Ascending aorta (tissue), 2 donors: ENCODE results near the gene IQGAP3. TPM values are rescaled to one million over a fixed set of nuclear protein-coding genes. Genes with fewer than 3 reads are reported as not detected.

ENCODE experiments used
- DNase-seq, 2 donors: peaks; one replicate each; pipeline ENCODE4 v3.0.0-alpha.2; 2019; ENCODE audit warnings: low spot score in 2 of 2
- H3K27ac ChIP-seq, 2 donors: fragments of 200-600 bp; sonication (generic); one replicate each; pipeline ENCODE4 v1.5.1; 2016 to 2017; ENCODE audit warnings: mild to moderate bottlenecking in 1 of 2
- H3K27me3 ChIP-seq: fragments of 200-600 bp; sonication (generic); one replicate; pipeline ENCODE4 v1.5.1; 2017
- H3K36me3 ChIP-seq, 2 donors: fragments of 200-600 bp; sonication (generic); one replicate each; pipeline ENCODE4 v1.5.1; 2016
- H3K4me1 ChIP-seq, 2 donors: fragments of 200-600 bp; sonication (generic); one replicate each; pipeline ENCODE4 v1.5.1; 2016 to 2017; ENCODE audit warnings: mild to moderate bottlenecking in 1 of 2
- H3K4me3 ChIP-seq, 2 donors: fragments of 200-600 bp; sonication (generic); one replicate each; pipeline ENCODE4 v1.5.1; 2016 to 2017; ENCODE audit warnings: mild to moderate bottlenecking in 1 of 2
- H3K9me3 ChIP-seq, 2 donors: fragments of 200-600 bp; sonication (generic); one replicate each; pipeline ENCODE4 v1.5.1; 2016
- CTCF ChIP-seq, 3 experiments: fragments of 200-600 bp in 2 of 3; fragments of 450-650 bp in 1 of 3; sonication (generic) in 2 of 3; IDR thresholded peaks; one replicate each; pipeline ENCODE4 v1.5.1; 2016 to 2019; ENCODE audit warnings: antibody characterized with exemption in 3 of 3, mild to moderate bottlenecking in 1 of 3, moderate library complexity in 1 of 3
- intact Hi-C: fragments of 100-400 bp; cut with DNase I; formaldehyde crosslinking; loops from one replicate; pipeline ENCODE4 v1.15.1; 2023
- total RNA-seq: library from RNA; depleted of rRNA; stranded (reverse); fragments of >200 nt; gene quantifications from one replicate; pipeline ENCODE4 v1.1.0, GENCODE V29; 2016

Gene IQGAP3
- total RNA-seq, 1 donor from 2014 or later, result not detected

GRCh38 chr1:156560585-156561163 is 11.7 kb downstream of the IQGAP3 start:
- Histone ChIP-seq H3K4me3 (no peak overlapping the region), H3K4me1 (no peaks in the 10 kb centered on the region), H3K9me3 (no peaks in the 10 kb centered on the region), H3K27me3 (no peaks in the 10 kb centered on the region), H3K36me3 (no peaks in the 10 kb centered on the region), H3K27ac (no peak overlapping the region)
- peak in 1 of 2 donors; percentile 45 for DNase-seq
- no peak for TF ChIP-seq CTCF (IDR thresholded peaks at IDR 0.05)
- intact Hi-C loops, result loop anchor here (5.0 kb wide), 1 partner anchor 38 kb away; no protein-coding TSS in a partner anchor

- Histone ChIP-seq H3K27ac (no peak overlapping the region), H3K27me3 (no peaks in the 10 kb centered on the region), H3K4me3 (no peak overlapping the region), H3K9me3 (no peaks in the 10 kb centered on the region), H3K36me3 (no peaks in the 10 kb centered on the region), H3K4me1 (no peaks in the 10 kb centered on the region)
- DNase-seq, result peak in 1 of 2 donors; percentile 19
- intact Hi-C loops, result loop anchor here (5.0 kb wide), 1 partner anchor 38 kb away; no protein-coding TSS in a partner anchor
- no peak for TF ChIP-seq CTCF (IDR thresholded peaks at IDR 0.05)
These were observed 12.5 kb downstream of the IQGAP3 start for GRCh38 chr1:156559797-156560385.

GRCh38 chr1:156559086-156559796 is 13.1 kb downstream of the IQGAP3 start:
- H3K4me1 ChIP-seq, result no peaks in the 10 kb centered on the region
- H3K27ac ChIP-seq, result no peak overlapping the region

GRCh38 chr1:156556354-156556753 is 16.0 kb downstream of the IQGAP3 start:
- Histone ChIP-seq H3K9me3 (no peaks in the 10 kb centered on the region), H3K27me3 (no peaks in the 10 kb centered on the region), H3K36me3 (no peaks in the 10 kb centered on the region), H3K4me3 (no peak overlapping the region), H3K27ac (no peak overlapping the region), H3K4me1 (no peaks in the 10 kb centered on the region)
- no peak for DNase-seq
- no peak for TF ChIP-seq CTCF (IDR thresholded peaks at IDR 0.05)
- intact Hi-C loops, result no loop called here

More at GRCh38 chr1:156559086-156559796, 13.1 kb downstream of the IQGAP3 start:
- TF ChIP-seq CTCF (IDR thresholded peaks at IDR 0.05), result no peak
- Histone ChIP-seq H3K4me3 (no peak overlapping the region), H3K27me3 (no peaks in the 10 kb centered on the region), H3K36me3 (no peaks in the 10 kb centered on the region), H3K9me3 (no peaks in the 10 kb centered on the region)
- no peak for DNase-seq
- intact Hi-C loops, result no loop called here

GRCh38 chr1:156555715-156556114 is 16.6 kb downstream of the IQGAP3 start:
- DNase-seq, result no peak
- Histone ChIP-seq H3K27ac (no peak overlapping the region), H3K27me3 (no peaks in the 10 kb centered on the region), H3K9me3 (no peaks in the 10 kb centered on the region), H3K4me3 (no peak overlapping the region), H3K36me3 (no peaks in the 10 kb centered on the region), H3K4me1 (no peaks in the 10 kb centered on the region)
- no peak for TF ChIP-seq CTCF (IDR thresholded peaks at IDR 0.05)
- intact Hi-C loops, result no loop called here
